HG03175 (cell line): ENCODE data around the gene ARF6.

Experiments used
- ATAC-seq: cut with Tn5 transposase; IDR thresholded peaks from one replicate; pipeline ENCODE4 v1.9.1; 2021; ENCODE audit warnings: mild to moderate bottlenecking, moderate library complexity; ENCODE audit not compliant: unreplicated experiment

ARF6 gene

DNA sequence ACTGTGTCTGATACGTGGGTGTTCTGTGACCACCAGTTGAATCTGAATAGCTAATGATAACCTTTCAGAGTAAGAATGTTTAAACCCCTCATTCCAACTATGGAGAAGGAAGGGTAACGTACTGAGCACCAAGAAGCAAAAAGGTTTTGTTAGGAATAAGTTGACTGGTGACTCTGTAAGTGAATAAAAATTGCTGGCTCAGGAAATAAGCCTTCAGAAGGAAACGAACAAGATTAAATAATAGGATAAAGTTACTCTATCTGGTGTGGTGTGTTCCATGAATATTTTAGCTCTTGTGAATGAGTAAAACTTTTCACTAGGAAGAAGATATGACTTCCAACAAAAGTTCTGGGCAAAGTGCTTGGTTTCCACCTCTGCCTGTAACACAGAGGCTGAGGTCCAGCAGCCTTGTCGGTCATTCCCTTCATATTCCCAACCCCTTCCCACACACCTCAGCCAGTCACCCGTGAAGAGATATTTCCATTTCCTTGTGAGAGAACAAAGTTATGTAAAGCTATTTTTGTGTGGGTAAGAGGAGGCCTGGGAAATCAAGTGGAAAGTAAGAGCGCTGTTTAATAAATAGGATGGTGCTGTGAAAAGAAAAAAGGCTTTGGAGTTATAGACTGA lies 47.1 kb downstream of the ARF6 start:
- ATAC-seq = no peak

DNA sequence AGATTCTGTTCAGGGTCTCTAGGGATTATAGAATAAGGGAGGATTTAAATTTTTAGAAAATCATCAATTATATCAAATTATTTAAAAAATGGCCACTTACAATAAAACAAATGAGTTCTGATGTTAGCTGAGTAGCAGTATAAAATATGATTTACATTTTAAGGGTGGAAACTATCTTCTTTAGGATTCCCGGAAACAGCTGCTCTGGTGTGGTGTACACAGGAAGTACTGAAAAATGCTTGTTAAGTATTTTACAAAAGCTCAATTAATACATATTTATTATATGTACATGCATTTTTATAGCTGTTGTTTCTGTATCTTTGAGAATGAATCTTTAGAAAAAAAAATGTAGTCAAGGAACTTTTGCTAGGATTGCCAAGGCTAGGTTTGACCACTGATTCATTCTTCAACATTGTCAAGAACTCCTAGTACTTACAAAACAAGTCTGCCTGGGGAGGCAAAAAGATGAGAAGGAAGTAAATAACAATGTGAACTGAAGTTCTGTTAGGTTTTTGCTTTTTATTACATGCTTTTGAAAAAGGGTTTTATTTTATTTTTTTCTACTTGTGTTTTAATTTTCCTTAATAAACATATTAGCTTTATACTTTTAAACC lies 48.0 kb downstream of the ARF6 start:
- ATAC-seq = no peak

DNA sequence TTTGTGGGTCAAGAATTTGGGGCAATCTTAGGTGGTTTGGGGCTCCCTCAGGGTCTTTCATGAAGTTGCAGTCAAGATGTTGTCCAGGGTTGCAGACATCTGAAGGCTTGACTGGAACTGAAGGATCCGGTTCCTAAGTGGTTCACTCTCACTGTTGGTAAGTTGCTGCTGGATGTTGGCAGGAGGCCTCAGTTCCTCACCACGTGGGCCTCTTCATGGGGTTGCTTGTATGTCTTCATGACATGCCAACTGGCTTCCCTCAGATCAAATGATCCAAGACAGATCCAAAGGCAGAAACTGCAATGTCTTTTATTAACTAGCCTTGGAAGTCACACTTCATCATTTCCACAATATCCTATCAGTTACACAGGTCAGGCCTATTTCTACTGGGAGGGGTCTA lies 49.2 kb downstream of the ARF6 start:
- ATAC-seq = no peak

DNA sequence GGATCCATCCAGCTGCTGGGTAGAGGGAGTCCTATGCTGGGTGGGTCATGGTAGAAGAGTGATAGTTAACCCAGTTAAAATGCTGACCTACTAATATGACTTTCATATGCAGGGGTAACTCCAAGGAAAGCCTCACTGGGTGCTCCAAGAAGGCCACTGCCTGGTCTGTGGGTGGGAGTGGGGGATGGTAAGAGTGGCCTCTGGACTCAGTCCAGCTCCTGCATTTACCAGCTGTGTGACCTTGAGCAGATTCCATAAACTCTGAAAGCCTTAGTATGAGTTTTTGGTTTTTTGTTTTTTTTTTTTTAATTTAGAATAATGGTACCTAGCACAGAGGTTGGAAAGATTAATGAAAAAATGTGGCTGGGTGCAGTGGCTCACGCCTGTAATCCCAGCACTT lies 51.6 kb downstream of the ARF6 start:
- ATAC-seq = no peak

DNA sequence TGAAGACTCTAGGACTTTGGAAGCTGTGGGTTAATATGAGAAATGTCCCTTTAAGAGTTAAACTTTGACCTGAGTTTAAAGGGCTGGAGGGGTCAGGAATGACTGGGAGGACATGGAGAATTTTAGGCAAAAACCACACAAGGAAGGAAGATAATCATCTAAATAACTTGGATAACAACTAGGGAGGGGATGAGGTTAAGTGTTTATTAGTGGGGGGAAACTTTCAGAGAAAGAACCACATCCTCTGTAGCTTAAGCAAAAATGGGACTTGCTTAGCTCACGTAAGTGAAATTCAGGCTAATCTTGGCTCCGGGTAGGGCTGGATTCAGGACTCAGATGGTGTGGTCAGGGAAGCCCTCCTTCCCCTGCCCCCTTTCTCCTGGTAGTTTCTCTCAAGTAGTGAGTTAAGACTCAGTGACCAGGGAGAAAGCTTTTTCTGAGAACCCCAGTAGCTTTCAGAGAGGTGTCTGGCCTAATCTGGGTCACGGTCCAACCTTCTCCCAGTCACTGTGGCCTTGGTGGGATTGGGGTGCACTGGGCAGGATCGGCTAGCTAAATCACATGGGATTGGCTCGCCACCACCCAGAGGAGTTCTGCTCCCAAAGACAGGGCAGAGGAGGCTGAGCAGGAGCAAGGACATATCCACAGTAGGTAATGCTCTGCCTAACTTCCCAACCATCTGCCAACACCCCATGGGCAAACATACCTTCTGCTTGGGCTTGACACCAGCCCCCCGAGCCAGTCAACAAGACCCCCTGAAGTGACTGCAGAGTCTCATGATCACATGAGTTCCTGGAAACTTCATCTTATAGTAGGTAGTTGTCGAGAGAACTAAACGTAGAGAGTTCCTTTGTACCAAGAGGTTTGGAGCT lies 52.8 kb downstream of the ARF6 start:
- ATAC-seq = no peak
